ENCODE data around the gene AKNA. TPM values are rescaled to one million over a fixed set of nuclear protein-coding genes. Genes with fewer than 3 reads are reported as not detected.

Gene AKNA
- total RNA-seq, 1 experiment from 2014 or later: 29.3 TPM

DNA sequence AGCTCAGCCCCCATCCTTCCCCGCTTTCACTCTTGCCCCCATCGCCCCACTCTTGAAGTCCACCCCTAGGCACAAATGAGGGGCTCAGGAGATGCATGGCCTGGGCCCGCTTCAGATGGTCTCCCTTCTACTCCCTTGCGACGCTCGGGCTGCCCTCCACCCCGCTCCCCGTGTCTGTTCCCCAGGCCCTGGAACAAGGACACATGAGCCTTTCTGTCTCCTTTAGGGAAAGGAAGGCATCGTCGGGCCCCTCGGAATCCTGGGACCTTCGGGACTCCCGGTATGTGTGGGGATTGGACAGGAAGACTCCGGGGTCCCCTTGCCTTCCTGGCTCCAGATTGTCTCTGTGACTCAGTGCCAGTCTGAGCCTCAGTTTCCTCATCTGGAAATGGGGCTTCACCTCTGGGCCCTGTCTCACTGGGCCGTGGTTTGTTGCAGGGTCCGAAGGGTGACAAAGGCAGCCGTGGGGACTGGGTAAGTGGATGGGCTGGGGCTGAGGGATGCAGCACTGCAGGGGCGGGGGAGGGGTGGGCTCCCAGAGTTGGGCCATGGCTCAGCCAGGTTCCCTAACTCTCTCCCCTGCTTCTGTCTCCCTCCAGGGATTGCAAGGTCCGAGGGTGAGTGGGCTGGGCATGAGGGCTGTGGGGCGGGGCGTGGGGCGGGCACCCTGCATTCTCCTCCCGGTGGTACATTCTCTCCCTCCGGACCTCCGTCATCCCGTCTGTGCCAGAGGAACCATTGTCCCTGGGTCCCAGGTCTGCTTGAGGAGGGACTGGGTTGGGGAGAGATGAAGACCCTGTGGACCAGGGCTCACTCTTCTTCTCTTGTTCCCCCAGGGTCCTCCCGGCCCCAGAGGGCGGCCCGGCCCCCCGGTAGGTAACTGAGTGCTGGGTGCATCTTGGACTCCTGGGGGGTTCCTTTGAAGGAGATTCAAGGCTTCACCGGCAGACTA, 86.7 kb downstream of the AKNA start:
- CTCF ChIA-PET: no interaction called here
- H3K4me1 Mint-ChIP-seq: 0 out of 2 replicates have a peak, but pooled peaks cover 3% of the 10 kb centered on the region
- no peak for ATAC-seq

DNA sequence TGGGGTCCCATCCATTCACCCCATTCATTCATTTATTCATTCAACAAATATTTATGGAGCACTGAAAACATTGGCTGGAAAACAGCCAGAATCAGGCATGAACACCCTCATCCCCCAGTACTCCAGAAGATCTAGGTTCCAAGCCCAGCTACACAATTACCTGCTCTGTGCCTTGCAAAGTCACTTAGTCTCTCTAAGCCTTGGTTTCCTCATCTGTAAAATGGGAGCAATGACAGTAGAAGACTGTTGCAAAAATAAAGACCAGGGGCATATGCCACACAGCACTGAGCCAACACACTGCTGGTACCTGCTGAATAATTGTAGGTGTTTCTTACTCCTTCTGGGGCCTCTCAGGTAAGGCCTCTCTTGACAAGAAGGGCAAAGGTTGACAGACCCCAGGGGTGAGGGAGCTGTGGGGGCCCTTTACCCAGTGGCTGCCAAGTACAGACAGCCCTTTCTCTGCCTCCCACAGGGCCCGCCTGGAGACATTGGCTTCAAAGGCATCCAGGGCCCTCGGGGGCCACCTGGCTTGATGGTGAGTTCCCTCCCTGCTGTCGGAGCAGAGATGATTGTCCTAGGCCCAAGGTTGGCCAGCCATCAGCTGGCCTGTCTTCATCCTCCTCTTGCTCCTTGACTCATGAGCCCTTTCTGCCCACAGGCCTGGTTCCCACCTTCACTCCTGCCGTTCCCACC, 87.5 kb downstream of the AKNA start:
- peaks cover 42% of the 10 kb centered on the region for H3K36me3 Mint-ChIP-seq
- no peak overlapping the region for H3K27ac Mint-ChIP-seq
- no peak overlapping the region for H3K4me3 Mint-ChIP-seq
- CTCF ChIA-PET: interaction anchor here (1.2 to 2.0 kb wide), 4 partner anchors 9 to 218 kb away, joined by 3 to 12 read pairs (median 8); no protein-coding TSS in a partner anchor
- no peak for ATAC-seq
- POLR2A ChIA-PET: no interaction called here
- H3K4me1 Mint-ChIP-seq: no peaks in the 10 kb centered on the region
- no peak for DNase-seq (ENCODE audit: low spot score)
- no peaks in the 10 kb centered on the region for H3K27me3 Mint-ChIP-seq (ENCODE audit: low read depth)
- peaks cover 9% of the 10 kb centered on the region for H3K9me3 Mint-ChIP-seq
- TF ChIP-seq, protein P1, sequence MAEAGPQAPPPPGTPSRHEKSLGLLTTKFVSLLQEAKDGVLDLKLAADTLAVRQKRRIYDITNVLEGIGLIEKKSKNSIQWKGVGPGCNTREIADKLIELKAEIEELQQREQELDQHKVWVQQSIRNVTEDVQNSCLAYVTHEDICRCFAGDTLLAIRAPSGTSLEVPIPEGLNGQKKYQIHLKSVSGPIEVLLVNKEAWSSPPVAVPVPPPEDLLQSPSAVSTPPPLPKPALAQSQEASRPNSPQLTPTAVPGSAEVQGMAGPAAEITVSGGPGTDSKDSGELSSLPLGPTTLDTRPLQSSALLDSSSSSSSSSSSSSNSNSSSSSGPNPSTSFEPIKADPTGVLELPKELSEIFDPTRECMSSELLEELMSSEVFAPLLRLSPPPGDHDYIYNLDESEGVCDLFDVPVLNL (CRISPR knock-in tag; IDR thresholded peaks at IDR 0.05; ENCODE audit: borderline replicate concordance, low read depth): no peak
- TF ChIP-seq CBFB (CRISPR knock-in tag; IDR thresholded peaks at IDR 0.05; ENCODE audit: low read depth) (no peak), NFATC4 (CRISPR knock-in tag; IDR thresholded peaks at IDR 0.05) (no peak), EMX1 (CRISPR knock-in tag; IDR thresholded peaks at IDR 0.05) (no peak), ZNF121 (CRISPR knock-in tag; IDR thresholded peaks at IDR 0.05) (no peak), JUN (CRISPR knock-in tag; IDR thresholded peaks at IDR 0.05) (no peak), NR3C1 (CRISPR knock-in tag; conservative IDR thresholded peaks at IDR 0.05; ENCODE audit: low read depth) (no peak)
- TF ChIP-seq, protein P2, sequence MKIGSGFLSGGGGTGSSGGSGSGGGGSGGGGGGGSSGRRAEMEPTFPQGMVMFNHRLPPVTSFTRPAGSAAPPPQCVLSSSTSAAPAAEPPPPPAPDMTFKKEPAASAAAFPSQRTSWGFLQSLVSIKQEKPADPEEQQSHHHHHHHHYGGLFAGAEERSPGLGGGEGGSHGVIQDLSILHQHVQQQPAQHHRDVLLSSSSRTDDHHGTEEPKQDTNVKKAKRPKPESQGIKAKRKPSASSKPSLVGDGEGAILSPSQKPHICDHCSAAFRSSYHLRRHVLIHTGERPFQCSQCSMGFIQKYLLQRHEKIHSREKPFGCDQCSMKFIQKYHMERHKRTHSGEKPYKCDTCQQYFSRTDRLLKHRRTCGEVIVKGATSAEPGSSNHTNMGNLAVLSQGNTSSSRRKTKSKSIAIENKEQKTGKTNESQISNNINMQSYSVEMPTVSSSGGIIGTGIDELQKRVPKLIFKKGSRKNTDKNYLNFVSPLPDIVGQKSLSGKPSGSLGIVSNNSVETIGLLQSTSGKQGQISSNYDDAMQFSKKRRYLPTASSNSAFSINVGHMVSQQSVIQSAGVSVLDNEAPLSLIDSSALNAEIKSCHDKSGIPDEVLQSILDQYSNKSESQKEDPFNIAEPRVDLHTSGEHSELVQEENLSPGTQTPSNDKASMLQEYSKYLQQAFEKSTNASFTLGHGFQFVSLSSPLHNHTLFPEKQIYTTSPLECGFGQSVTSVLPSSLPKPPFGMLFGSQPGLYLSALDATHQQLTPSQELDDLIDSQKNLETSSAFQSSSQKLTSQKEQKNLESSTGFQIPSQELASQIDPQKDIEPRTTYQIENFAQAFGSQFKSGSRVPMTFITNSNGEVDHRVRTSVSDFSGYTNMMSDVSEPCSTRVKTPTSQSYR (CRISPR knock-in tag; IDR thresholded peaks at IDR 0.05): no peak
- TF ChIP-seq, protein P3, sequence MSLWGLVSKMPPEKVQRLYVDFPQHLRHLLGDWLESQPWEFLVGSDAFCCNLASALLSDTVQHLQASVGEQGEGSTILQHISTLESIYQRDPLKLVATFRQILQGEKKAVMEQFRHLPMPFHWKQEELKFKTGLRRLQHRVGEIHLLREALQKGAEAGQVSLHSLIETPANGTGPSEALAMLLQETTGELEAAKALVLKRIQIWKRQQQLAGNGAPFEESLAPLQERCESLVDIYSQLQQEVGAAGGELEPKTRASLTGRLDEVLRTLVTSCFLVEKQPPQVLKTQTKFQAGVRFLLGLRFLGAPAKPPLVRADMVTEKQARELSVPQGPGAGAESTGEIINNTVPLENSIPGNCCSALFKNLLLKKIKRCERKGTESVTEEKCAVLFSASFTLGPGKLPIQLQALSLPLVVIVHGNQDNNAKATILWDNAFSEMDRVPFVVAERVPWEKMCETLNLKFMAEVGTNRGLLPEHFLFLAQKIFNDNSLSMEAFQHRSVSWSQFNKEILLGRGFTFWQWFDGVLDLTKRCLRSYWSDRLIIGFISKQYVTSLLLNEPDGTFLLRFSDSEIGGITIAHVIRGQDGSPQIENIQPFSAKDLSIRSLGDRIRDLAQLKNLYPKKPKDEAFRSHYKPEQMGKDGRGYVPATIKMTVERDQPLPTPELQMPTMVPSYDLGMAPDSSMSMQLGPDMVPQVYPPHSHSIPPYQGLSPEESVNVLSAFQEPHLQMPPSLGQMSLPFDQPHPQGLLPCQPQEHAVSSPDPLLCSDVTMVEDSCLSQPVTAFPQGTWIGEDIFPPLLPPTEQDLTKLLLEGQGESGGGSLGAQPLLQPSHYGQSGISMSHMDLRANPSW (CRISPR knock-in tag; conservative IDR thresholded peaks at IDR 0.05; ENCODE audit: low read depth): no peak
- TF ChIP-seq, protein P4, sequence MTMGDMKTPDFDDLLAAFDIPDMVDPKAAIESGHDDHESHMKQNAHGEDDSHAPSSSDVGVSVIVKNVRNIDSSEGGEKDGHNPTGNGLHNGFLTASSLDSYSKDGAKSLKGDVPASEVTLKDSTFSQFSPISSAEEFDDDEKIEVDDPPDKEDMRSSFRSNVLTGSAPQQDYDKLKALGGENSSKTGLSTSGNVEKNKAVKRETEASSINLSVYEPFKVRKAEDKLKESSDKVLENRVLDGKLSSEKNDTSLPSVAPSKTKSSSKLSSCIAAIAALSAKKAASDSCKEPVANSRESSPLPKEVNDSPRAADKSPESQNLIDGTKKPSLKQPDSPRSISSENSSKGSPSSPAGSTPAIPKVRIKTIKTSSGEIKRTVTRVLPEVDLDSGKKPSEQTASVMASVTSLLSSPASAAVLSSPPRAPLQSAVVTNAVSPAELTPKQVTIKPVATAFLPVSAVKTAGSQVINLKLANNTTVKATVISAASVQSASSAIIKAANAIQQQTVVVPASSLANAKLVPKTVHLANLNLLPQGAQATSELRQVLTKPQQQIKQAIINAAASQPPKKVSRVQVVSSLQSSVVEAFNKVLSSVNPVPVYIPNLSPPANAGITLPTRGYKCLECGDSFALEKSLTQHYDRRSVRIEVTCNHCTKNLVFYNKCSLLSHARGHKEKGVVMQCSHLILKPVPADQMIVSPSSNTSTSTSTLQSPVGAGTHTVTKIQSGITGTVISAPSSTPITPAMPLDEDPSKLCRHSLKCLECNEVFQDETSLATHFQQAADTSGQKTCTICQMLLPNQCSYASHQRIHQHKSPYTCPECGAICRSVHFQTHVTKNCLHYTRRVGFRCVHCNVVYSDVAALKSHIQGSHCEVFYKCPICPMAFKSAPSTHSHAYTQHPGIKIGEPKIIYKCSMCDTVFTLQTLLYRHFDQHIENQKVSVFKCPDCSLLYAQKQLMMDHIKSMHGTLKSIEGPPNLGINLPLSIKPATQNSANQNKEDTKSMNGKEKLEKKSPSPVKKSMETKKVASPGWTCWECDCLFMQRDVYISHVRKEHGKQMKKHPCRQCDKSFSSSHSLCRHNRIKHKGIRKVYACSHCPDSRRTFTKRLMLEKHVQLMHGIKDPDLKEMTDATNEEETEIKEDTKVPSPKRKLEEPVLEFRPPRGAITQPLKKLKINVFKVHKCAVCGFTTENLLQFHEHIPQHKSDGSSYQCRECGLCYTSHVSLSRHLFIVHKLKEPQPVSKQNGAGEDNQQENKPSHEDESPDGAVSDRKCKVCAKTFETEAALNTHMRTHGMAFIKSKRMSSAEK (CRISPR knock-in tag; IDR thresholded peaks at IDR 0.05; ENCODE audit: borderline replicate concordance): no peak
- TF ChIP-seq, protein P5, sequence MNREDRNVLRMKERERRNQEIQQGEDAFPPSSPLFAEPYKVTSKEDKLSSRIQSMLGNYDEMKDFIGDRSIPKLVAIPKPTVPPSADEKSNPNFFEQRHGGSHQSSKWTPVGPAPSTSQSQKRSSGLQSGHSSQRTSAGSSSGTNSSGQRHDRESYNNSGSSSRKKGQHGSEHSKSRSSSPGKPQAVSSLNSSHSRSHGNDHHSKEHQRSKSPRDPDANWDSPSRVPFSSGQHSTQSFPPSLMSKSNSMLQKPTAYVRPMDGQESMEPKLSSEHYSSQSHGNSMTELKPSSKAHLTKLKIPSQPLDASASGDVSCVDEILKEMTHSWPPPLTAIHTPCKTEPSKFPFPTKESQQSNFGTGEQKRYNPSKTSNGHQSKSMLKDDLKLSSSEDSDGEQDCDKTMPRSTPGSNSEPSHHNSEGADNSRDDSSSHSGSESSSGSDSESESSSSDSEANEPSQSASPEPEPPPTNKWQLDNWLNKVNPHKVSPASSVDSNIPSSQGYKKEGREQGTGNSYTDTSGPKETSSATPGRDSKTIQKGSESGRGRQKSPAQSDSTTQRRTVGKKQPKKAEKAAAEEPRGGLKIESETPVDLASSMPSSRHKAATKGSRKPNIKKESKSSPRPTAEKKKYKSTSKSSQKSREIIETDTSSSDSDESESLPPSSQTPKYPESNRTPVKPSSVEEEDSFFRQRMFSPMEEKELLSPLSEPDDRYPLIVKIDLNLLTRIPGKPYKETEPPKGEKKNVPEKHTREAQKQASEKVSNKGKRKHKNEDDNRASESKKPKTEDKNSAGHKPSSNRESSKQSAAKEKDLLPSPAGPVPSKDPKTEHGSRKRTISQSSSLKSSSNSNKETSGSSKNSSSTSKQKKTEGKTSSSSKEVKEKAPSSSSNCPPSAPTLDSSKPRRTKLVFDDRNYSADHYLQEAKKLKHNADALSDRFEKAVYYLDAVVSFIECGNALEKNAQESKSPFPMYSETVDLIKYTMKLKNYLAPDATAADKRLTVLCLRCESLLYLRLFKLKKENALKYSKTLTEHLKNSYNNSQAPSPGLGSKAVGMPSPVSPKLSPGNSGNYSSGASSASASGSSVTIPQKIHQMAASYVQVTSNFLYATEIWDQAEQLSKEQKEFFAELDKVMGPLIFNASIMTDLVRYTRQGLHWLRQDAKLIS (CRISPR knock-in tag; IDR thresholded peaks at IDR 0.05; ENCODE audit: borderline replicate concordance): no peak

More for the DNA sequence above, 86.7 kb downstream of the AKNA start:
- TF ChIP-seq GTF2I (CRISPR knock-in tag; conservative IDR thresholded peaks at IDR 0.05): no peak
- TF ChIP-seq, protein P6, sequence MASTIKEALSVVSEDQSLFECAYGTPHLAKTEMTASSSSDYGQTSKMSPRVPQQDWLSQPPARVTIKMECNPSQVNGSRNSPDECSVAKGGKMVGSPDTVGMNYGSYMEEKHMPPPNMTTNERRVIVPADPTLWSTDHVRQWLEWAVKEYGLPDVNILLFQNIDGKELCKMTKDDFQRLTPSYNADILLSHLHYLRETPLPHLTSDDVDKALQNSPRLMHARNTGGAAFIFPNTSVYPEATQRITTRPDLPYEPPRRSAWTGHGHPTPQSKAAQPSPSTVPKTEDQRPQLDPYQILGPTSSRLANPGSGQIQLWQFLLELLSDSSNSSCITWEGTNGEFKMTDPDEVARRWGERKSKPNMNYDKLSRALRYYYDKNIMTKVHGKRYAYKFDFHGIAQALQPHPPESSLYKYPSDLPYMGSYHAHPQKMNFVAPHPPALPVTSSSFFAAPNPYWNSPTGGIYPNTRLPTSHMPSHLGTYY (CRISPR knock-in tag; IDR thresholded peaks at IDR 0.05): no peak
- TF ChIP-seq, protein P7, sequence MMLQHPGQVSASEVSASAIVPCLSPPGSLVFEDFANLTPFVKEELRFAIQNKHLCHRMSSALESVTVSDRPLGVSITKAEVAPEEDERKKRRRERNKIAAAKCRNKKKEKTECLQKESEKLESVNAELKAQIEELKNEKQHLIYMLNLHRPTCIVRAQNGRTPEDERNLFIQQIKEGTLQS (CRISPR knock-in tag; conservative IDR thresholded peaks at IDR 0.05): no peak
- Mint-ChIP-seq H3K9me3 (peaks cover 3% of the 10 kb centered on the region), H3K27ac (no peak overlapping the region), H3K4me3 (no peak overlapping the region), H3K36me3 (peaks cover 34% of the 10 kb centered on the region), H3K27me3 (ENCODE audit: low read depth) (no peaks in the 10 kb centered on the region)
- POLR2A ChIA-PET: no interaction called here
- DNase-seq (ENCODE audit: low spot score): no peak
